ENCODE results near the gene SPACA9.

Gene SPACA9

DNA sequence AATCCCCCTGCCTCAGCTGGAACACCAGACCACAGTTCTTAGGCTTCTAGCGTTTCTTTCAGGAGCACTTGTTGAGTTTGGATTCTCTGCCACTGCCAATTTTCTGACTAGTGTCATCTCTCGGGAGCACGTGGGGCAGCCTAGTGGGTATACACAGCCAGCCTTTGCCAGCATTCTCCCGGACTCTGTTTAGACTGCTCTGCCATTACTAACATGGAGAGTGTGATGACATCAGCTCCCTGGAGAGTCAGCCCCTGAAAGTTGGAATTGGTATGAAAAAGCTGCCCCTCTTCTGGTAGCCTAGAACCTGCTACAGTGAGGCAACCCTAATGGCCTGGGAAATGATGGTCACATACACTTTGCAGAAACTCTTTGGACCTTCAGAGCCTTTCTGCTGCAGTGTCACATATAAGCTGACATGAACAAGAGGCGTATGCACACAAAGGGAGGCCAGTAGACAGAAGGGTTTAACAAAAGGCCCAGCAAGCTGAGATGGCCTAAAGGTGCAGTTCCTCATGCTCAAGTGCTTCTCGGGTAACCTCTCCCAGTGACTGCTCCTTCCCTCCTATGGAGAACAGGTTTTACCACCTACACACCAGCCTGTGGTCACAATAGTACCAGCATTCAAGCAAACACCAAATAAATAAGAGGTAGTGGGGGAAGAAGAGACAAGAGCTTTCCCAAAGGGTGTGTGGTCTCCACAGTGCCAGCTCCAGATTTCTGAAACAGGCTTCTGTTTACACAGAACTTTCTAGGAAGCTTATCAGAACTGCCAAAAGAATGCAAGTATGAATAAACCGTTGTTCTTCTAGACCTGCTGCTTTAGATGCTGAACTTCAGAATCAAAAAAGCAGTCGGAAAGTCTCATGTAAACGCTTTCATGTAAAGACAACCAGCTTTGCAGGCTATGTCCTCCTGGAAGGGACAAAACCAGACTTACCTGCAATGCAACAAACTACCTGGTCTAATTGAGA lies 16.5 kb downstream of the SPACA9 start:
- H3K4me3 ChIP-seq (ENCODE audit: extremely low read depth, insufficient read depth, low read length, poor library complexity, severe bottlenecking), result no peak overlapping the region
- no peak overlapping the region for H3K27ac ChIP-seq (ENCODE audit: low read depth, low read length, severe bottlenecking)
- H3K9me3 ChIP-seq (ENCODE audit: control insufficient read depth, low read length), result no peaks in the 10 kb centered on the region
- WGBS, 2 experiments (ENCODE audit: insufficient coverage in 2 of 2), result 81 to 82% methylated on average over 6 to 8 of the region's 9 CpGs
- no peaks in the 10 kb centered on the region for H3K4me1 ChIP-seq (ENCODE audit: control insufficient read depth, insufficient read depth, low read length, poor library complexity, severe bottlenecking)
- H3K36me3 ChIP-seq (ENCODE audit: control insufficient read depth, insufficient read depth, low read length), result peaks cover 74% of the 10 kb centered on the region

DNA sequence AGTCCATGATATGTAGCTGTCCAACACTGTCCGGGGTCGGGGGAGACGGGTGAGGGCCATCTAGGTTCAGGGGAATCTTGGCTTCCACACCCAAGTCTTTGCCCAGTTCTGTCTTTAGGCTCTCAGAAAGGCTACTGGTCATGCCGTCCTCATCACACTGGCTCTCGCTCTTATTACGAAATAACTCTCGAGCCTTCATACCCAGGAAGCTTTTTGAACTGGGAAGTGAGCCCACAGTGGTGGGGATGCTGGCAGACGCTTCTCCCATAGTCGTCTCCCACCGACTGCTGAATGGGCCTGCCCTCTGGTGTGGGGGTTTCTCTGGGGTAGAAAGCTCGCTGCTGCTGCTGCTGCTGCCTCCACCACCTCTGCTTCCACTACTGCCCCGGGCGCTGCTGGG lies 17.6 kb downstream of the SPACA9 start:
- WGBS, 2 experiments (ENCODE audit: insufficient coverage in 2 of 2), result 96 to 97% methylated on average over 5 to 13 of the region's 13 CpGs
- H3K4me1 ChIP-seq (ENCODE audit: control insufficient read depth, insufficient read depth, low read length, poor library complexity, severe bottlenecking), result no peaks in the 10 kb centered on the region
- no peaks in the 10 kb centered on the region for H3K9me3 ChIP-seq (ENCODE audit: control insufficient read depth, low read length)
- peaks cover 86% of the 10 kb centered on the region for H3K36me3 ChIP-seq (ENCODE audit: control insufficient read depth, insufficient read depth, low read length)
- H3K27ac ChIP-seq (ENCODE audit: low read depth, low read length, severe bottlenecking), result no peak overlapping the region
- H3K4me3 ChIP-seq (ENCODE audit: extremely low read depth, insufficient read depth, low read length, poor library complexity, severe bottlenecking), result no peak overlapping the region

DNA sequence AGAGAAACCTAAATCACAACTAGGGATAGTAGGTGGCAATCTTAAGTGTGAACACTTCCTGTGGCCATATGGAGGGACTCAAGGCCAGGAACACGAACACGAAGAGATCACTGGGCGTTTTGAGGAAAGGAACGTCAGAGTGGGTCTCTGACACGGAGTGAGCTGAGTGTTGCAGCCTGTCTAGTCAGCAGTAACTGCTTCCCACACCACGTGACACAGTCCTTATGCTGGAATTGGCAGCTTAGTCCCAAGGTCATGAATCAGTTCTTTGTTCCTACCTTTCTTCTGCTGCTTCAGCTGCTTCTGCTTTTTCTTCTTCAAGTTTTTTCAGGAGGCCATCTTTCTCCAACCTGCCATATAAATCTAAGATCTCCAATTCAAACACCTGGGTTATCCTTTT lies 18.2 kb downstream of the SPACA9 start:
- H3K4me1 ChIP-seq (ENCODE audit: control insufficient read depth, insufficient read depth, low read length, poor library complexity, severe bottlenecking), result no peaks in the 10 kb centered on the region
- no peaks in the 10 kb centered on the region for H3K9me3 ChIP-seq (ENCODE audit: control insufficient read depth, low read length)
- H3K27ac ChIP-seq (ENCODE audit: low read depth, low read length, severe bottlenecking), result no peak overlapping the region
- H3K4me3 ChIP-seq (ENCODE audit: extremely low read depth, insufficient read depth, low read length, poor library complexity, severe bottlenecking), result no peak overlapping the region
- 92 to 96% methylated on average over 6 of the region's 6 CpGs for WGBS, 2 experiments (ENCODE audit: insufficient coverage in 2 of 2)
- peaks cover 90% of the 10 kb centered on the region for H3K36me3 ChIP-seq (ENCODE audit: control insufficient read depth, insufficient read depth, low read length)

GRCh38 chr9:132898051-132898450 lies 19.4 kb downstream of the SPACA9 start:
- Histone ChIP-seq H3K27ac (ENCODE audit: low read depth, low read length, severe bottlenecking) (no peak overlapping the region), H3K36me3 (ENCODE audit: control insufficient read depth, insufficient read depth, low read length) (peaks cover 84% of the 10 kb centered on the region), H3K9me3 (ENCODE audit: control insufficient read depth, low read length) (no peaks in the 10 kb centered on the region), H3K4me3 (ENCODE audit: extremely low read depth, insufficient read depth, low read length, poor library complexity, severe bottlenecking) (no peak overlapping the region), H3K4me1 (ENCODE audit: control insufficient read depth, insufficient read depth, low read length, poor library complexity, severe bottlenecking) (no peaks in the 10 kb centered on the region)
- 95 to 96% methylated on average over 4 of the region's 7 CpGs for WGBS, 2 experiments (ENCODE audit: insufficient coverage in 2 of 2)

DNA sequence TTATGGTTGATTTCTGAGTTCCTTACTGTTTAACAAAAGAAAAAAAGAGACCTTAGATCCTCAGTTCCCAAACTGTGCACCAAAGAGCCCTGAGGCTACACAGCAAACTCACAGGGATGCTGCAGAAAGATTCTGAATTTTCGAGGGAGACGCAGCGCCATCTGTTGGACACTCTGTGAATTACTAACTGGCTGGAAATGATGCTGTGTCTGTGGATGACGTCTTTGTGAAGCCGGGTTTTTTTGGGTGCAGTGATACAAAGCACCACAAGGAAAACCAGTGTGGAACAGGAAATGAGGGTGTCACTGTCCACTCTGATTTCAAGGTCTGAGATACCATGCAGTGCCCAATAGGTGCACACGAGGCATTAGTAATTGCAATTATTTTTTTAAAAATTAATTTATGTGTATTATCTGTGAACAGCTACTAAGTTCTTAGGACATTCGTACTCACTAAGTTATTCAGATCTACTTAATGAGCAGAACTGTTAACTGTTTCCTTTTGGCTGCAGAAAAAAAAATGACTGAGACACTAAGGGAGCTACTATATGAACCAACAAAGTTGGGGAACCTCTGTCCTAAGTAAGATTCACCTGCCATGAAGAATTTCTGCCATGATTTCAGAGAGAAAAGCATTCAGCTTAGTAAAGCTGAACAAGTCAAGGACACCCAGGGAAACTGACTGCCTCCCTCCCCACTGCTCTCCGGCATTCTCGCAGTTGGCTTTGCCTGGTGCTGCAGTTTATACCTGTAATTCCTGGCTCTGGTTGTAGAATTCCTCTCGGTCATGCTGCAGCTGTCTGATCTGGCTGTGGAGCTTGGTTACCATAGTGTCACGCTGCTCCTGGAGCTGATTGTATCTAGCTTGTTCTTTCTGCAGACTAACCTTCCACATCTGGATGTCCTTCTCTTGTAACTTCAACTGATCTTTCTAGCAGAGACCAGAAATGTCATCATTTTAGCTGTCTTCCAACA lies 23.4 kb downstream of the SPACA9 start:
- no peak overlapping the region for H3K4me3 ChIP-seq (ENCODE audit: extremely low read depth, insufficient read depth, low read length, poor library complexity, severe bottlenecking)
- WGBS, 2 experiments (ENCODE audit: insufficient coverage in 2 of 2), result 41 to 49% methylated on average over 8 to 9 of the region's 11 CpGs
- H3K27ac ChIP-seq (ENCODE audit: low read depth, low read length, severe bottlenecking), result no peak overlapping the region
- no peaks in the 10 kb centered on the region for H3K9me3 ChIP-seq (ENCODE audit: control insufficient read depth, low read length)
- no peaks in the 10 kb centered on the region for H3K4me1 ChIP-seq (ENCODE audit: control insufficient read depth, insufficient read depth, low read length, poor library complexity, severe bottlenecking)
- peaks cover 82% of the 10 kb centered on the region for H3K36me3 ChIP-seq (ENCODE audit: control insufficient read depth, insufficient read depth, low read length)

DNA sequence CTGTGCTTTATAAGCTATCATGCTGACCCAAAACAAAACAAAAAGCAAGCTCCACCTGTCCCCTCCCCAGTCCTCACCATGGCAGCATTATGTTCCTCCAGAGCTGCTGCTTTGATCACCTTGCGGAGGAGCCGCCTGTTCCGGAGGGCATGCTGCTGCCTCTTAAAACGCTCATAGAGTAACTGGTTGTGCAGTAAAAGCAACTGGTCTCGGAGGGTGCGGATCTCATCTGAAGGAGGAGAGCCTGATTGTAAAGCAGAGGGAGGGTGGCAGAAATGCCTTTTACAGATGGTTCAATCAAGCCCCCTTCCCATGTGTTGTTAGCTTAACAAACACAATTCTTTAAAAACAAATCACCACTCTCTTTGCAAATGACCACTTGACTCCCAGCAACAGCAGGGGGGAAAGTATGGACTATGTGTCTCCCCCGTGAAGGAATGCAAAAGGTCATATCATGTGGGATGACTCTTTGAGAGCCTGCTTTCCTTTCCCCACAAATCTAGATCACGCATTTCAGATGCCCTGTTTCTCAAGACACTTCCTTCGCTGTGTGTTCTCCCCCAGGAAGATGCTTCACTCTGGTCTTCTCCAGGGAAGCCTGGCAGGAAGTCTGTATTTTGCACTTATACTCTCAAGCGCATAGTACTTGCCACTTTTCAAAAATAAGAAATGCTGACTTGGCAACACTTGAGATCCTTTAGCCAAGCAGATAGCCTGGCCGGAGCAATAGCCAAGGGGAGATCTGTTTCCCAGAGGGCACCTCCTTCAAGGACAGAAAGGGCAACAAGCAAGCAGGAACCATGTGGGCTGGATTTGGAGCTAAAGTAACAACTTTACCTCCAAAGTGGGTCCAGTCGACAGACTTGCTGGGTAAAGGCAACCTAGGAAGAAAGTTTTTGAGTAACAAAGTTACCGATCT lies 25.1 kb downstream of the SPACA9 start:
- H3K27ac ChIP-seq (ENCODE audit: low read depth, low read length, severe bottlenecking), result no peak overlapping the region
- H3K36me3 ChIP-seq (ENCODE audit: control insufficient read depth, insufficient read depth, low read length), result peaks cover 72% of the 10 kb centered on the region
- H3K4me3 ChIP-seq (ENCODE audit: extremely low read depth, insufficient read depth, low read length, poor library complexity, severe bottlenecking), result no peak overlapping the region

DNA sequence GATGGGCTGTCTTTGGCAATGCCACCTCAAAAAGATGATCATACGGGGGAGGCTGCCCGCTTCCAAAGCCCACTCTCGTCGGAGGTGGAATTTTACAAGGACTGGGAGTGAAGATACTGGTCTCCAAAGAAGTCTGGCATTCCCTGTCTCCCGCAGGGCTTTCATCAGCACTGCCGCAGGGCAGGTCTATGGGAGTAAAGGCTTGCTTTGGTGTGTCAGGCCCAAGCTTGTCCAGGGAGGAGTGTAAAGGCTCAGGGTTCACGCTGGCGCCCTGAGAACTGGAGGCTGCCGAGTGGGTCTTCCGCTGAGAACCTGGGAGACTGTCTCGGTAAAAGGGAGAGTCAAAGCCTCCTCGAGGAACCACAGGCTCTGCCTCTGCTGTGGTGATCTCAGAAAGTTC lies 27.0 kb downstream of the SPACA9 start:
- no peaks in the 10 kb centered on the region for H3K4me1 ChIP-seq (ENCODE audit: control insufficient read depth, insufficient read depth, low read length, poor library complexity, severe bottlenecking)
- no peaks in the 10 kb centered on the region for H3K9me3 ChIP-seq (ENCODE audit: control insufficient read depth, low read length)
- no peak overlapping the region for H3K27ac ChIP-seq (ENCODE audit: low read depth, low read length, severe bottlenecking)
- H3K36me3 ChIP-seq (ENCODE audit: control insufficient read depth, insufficient read depth, low read length), result peaks cover 72% of the 10 kb centered on the region
- WGBS, 2 experiments (ENCODE audit: insufficient coverage in 2 of 2), result 95% methylated on average over 10 to 12 of the region's 12 CpGs
- H3K4me3 ChIP-seq (ENCODE audit: extremely low read depth, insufficient read depth, low read length, poor library complexity, severe bottlenecking), result no peak overlapping the region

More for the DNA sequence above, 25.1 kb downstream of the SPACA9 start:
- H3K4me1 ChIP-seq (ENCODE audit: control insufficient read depth, insufficient read depth, low read length, poor library complexity, severe bottlenecking), result no peaks in the 10 kb centered on the region
- no peaks in the 10 kb centered on the region for H3K9me3 ChIP-seq (ENCODE audit: control insufficient read depth, low read length)
- WGBS, 2 experiments (ENCODE audit: insufficient coverage in 2 of 2), result 84 to 88% methylated on average over 10 of the region's 13 CpGs

- Histone ChIP-seq H3K4me3 (ENCODE audit: extremely low read depth, insufficient read depth, low read length, poor library complexity, severe bottlenecking) (no peak overlapping the region), H3K4me1 (ENCODE audit: control insufficient read depth, insufficient read depth, low read length, poor library complexity, severe bottlenecking) (no peaks in the 10 kb centered on the region), H3K36me3 (ENCODE audit: control insufficient read depth, insufficient read depth, low read length) (peaks cover 70% of the 10 kb centered on the region), H3K9me3 (ENCODE audit: control insufficient read depth, low read length) (no peaks in the 10 kb centered on the region), H3K27ac (ENCODE audit: low read depth, low read length, severe bottlenecking) (no peak overlapping the region)
- WGBS, 2 experiments (ENCODE audit: insufficient coverage in 2 of 2), result 97 to 100% methylated on average over 2 to 4 of the region's 7 CpGs
These were observed 29.9 kb downstream of the SPACA9 start for GRCh38 chr9:132908635-132909034.

GRCh38 chr9:132909311-132909710 lies 30.6 kb downstream of the SPACA9 start:
- H3K27ac ChIP-seq (ENCODE audit: low read depth, low read length, severe bottlenecking), result no peak overlapping the region
- no peaks in the 10 kb centered on the region for H3K4me1 ChIP-seq (ENCODE audit: control insufficient read depth, insufficient read depth, low read length, poor library complexity, severe bottlenecking)
- no peak overlapping the region for H3K4me3 ChIP-seq (ENCODE audit: extremely low read depth, insufficient read depth, low read length, poor library complexity, severe bottlenecking)
- no CpG with 5 or more reads among the region's 2 CpGs for WGBS, 2 experiments (ENCODE audit: insufficient coverage in 2 of 2)
- H3K9me3 ChIP-seq (ENCODE audit: control insufficient read depth, low read length), result no peaks in the 10 kb centered on the region
- peaks cover 68% of the 10 kb centered on the region for H3K36me3 ChIP-seq (ENCODE audit: control insufficient read depth, insufficient read depth, low read length)

GRCh38 chr9:132910376-132910775 lies 31.7 kb downstream of the SPACA9 start:
- peaks cover 69% of the 10 kb centered on the region for H3K36me3 ChIP-seq (ENCODE audit: control insufficient read depth, insufficient read depth, low read length)
- WGBS, 2 experiments (ENCODE audit: insufficient coverage in 2 of 2), result 94 to 100% methylated on average over 2 to 5 of the region's 6 CpGs
- no peaks in the 10 kb centered on the region for H3K9me3 ChIP-seq (ENCODE audit: control insufficient read depth, low read length)
- no peaks in the 10 kb centered on the region for H3K4me1 ChIP-seq (ENCODE audit: control insufficient read depth, insufficient read depth, low read length, poor library complexity, severe bottlenecking)
- no peak overlapping the region for H3K4me3 ChIP-seq (ENCODE audit: extremely low read depth, insufficient read depth, low read length, poor library complexity, severe bottlenecking)
- no peak overlapping the region for H3K27ac ChIP-seq (ENCODE audit: low read depth, low read length, severe bottlenecking)

Data from mesodermal cell (in vitro differentiated cells).